NCI-H1048 (cell line): Measurements from ENCODE around the gene PRKCSH.
"Not testable (repeated sequence)": the region's sequence is repeated elsewhere in the genome, so short reads cannot be mapped to it uniquely, and the experiment has no call there.

Experiments used
- DNase-seq: peaks from one replicate; lab custom pipeline; 2025; lab: John Stamatoyannopoulos, UW

PRKCSH gene

DNA sequence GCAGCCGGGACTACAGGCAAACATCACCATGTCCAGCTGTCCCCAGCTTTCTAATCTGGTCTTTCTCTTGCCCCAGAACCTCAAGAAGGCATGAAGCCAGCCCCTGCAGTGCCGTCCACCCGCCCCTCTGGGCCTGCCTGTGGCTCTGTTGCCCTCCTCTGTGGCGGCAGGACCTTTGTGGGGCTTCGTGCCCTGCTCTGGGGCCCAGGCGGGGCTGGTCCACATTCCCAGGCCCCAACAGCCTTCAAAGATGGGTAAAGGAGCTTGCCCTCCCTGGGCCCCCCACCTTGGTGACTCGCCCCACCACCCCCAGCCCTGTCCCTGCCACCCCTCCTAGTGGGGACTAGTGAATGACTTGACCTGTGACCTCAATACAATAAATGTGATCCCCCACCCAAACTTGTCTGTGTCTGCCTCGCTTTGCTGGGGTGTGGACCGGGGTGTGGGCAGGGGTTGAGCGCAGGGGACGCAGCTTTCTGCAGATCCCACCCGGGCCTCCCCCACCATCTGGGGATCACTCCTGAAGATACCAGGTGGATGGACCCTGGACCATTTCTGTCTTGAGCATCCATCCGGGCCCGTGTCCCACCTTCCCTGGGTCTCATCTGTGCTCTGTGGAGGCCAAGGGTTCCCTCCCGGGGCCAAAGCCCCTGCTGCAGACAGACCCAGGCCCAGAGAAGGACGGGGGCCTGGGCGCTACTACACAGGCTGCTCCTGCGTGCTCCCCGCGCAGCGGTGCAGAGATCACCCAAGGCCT is 15.3 kb downstream of the PRKCSH start:
- no peak for DNase-seq

DNA sequence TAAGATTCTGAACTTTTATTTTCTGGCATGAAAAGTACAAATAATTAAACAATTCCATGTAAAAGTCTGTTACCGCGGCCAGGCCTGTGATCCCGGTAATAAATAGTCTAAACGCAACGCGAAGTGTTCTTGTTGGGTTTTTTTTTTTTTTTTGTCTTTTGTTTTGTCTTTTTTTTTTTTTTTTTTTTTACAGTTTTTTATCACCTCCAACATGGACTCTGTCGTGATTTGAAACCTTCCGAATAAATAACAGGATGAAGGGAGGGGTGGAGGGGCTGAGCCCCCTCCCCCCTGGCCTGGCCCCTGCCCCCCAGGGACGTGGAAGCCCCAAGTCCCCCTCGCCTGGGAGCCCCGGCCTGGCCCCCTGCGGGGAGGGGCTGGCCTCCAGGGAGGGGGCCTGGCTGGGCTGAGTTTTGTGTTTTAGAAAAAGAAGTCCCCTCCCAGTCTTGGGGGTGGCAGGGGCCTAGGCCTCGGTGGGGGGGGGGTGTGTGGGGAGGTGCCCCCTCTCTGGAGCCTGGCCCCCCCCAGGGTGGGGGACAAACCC is 16.0 kb downstream of the PRKCSH start:
- no peak for DNase-seq

DNA sequence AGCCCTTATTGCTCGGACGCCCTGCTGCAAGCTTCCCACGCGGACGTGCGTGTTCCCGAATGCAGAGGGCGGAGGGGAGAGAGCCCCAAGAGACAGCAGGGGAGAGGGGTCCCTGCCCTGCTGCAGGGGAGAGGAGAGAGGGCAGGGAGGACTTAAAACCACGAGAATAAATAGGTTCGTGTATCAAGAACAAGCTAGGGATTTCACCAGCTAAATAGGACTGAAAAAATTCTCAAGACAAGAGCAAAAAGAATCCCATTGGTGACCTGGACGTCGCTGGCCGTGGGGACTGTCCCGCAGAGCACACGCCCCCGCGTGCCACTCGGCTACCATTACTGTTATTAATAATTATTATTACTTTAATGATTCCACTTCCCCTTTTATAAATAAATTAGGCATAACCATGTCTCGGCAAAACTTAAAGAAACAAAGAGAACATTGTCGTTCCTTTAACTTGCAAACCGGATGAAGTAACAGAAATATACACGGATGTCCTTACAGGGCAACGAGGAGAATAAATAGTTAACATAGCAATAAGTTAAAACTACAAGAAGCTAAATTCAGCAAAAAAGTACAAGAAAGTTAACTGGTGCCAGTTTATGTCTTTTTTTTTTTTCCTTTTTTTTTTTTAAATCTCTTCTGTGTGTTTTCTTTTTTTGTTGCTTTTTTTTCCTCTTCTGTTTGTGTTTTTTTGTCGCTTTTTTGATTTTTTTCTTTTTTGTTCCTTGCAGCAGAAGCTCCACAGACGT is 16.6 kb downstream of the PRKCSH start:
- DNase-seq, result no peak

DNA sequence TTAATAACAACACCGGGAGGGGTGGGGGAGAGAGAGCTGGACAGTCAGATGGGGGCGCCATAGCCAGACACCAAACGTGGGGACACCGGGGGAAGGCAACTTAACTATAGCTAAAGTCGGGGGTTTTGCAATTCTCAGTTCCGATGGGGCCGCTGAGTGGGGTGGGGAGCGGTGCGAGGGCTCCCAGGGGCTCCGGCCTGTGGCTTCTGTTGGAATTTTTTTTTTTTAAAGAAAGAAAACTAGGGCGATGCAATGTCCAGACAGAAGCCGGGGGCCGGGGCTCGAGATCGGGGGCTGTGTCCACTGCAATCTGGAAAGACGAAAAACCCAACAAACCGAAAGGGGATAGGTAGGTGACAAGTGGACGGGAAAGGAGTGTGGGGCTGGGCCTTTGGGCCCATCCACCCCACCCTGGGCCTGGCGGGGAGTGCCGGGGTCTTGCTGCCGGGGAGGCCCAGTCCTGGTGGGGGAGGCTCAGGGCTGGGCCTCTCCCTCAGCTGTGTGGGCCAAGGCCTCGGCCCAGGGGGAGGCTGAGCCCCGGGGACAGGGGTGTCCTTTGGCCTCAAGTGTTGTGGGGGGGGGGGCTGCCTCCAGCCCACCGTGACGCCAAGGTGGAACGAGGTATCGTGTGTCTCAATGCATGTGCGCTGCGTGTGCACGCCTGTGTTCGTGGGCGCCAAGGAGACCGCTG is 17.3 kb downstream of the PRKCSH start:
- no peak for DNase-seq

DNA sequence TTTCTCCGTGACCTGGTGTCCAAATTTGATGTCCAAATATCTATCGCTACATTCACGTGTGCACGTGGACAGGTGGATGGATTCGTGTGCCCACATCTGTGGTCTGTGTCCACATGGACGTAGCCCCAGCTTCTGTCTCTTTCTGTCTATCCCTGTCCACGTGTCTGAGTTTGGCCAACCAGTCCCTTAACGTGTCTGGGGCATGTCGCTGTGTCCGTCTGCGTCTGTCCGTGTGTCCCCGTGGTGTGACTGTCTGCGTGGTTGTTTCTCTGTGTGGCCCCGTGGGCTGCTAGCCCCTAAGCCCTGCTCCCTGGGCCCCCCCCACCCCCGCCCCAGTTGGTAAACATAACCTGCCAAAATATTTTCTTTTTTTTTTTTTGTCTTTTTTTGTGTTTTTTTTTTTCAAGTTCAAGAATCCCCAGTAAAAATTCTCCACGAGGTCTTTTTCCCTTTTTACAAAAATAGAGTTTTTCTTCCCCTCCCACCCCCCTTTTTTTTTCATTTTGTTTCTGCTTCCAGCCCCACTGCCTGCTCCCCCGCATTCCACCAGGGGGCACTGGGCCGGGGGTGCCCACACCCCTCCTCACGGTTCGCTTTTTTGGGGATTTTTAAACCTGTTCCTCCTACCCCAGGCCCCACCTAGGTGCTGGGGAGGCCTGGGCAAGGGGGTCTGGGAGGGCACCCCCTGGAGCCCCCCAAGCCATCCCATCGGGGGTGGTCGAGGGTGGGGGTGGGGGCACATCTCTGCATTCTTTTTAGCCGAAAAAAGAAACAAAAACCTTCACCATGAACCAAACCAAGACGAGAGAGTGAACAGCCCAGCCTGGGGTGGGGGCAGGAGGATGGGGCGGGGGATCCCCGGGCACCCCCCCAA is 18.3 kb downstream of the PRKCSH start:
- no peak for DNase-seq

DNA sequence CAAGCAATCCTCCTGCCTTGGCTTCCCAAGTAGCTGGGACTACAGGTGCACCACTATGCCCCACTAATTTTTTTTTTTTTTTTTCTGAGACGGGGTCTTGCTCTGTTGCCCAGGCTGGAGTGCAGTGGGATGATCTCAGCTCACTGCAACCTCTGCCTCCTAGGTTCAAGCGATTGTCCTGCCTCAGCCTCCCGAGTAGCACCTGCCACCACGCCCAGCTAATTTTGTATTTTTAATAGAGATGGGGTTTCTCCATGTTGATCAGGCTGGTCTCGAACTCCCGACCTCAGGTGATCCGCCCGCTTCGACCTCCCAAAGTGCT is 19.8 kb downstream of the PRKCSH start:
- not testable (repeated sequence) for DNase-seq

DNA sequence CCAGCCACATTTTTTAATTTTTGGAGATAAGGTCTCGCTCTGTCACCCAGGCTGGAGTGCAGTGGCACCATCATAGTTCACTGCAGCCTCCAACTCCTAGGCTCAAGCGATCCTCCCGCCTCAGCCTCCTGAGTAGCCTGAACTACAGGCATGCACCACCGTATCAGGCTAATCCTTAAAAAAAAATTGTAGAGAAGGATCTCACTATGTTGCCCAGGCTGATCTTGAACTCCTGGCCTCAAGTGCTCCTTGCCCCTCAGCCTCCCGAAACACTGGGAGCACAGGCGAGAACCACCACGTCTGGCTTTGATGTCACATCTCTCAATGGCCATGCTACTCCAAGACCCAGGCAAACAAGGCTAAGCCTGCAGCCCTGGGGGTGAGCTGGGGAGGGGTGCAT is 21.2 kb downstream of the PRKCSH start:
- no peak for DNase-seq

DNA sequence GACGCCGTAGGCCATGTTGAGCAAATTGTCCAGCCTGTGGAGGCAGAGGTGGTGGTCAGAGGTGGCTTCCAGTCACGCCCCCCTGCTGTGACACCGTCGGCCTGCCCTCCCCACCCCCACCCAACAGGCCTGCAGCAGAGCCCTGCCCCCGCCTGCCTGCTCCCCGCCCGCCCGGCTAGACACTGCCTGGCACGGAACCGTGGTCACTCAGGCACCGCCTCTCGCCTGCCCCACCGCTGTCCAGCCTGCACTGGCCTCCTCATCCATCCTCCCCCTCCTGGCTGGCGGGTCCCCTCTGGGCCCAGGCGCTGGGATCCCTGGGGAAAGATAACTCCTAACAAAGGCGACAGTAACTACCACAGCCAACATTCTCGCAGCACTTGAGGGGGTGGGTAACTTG is 21.7 kb downstream of the PRKCSH start:
- DNase-seq, result no peak

DNA sequence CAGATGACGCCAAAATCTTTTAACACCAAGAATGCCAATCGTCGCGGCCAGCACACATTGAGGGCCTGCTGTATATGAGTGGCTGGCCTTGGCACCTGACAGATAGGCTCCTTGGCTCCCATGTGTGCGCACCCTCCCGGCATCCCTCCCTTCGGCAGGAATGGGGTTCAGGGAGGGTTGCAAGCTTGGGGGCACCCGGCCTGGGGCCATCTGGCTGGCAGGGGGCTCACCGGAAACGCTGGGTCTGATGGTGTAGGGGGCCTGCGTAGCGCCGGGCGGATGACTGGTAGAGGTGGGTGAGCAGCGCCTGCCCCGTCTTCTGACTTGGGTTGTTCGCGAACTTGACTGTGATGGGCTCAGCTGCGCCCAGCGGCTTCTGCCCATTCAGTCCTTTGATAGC is 22.4 kb downstream of the PRKCSH start:
- no peak for DNase-seq

DNA sequence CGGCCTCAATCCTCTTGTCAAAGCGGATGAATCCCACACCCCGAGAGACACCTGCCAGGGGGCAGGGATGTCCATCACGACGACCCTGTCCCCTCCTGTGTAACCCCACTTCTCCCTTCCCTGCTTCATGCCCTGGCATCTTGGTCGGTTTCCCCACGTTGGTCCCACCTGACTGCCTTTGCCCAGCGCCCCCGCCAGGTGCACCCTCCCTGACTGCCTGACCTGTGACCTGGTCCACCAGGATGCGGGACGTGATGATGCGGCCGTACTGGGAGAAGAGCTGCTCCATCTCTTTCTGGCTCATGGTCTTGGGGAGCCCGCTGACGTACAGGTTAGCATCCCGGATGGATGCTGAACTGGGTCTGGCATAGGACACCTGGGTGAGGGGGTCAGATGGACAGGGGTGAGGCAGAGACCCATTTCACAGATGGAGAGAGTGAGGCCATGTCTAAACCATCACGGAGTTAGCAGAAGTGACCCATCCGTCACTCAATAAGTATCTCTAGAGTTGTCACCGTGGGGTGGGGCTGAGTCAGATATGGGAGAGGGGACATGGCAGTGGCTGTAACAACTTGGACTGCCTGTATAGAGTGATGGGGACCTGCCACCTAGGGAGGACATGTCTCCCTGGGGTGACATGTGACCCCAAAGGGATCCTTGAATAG is 22.9 kb downstream of the PRKCSH start:
- DNase-seq, result no peak

DNA sequence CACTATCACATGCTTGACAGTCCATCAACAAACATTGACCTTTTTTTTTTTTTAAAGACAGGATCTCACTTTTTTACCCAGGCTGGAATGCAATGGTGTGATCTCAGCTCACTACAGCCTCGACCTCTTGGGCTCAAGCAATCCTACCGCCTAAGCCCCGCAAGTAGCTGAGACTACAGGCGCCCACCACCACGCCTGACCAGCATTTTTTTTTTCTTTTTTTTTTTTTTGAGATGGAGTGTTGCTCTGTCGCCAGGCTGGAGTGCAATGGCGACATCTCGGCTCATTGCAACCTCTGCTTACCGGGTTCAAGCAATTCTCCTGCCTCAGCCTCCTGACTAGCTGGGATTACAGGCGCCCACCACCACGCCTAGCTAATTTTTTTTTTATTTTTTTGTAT is 23.5 kb downstream of the PRKCSH start:
- not testable (repeated sequence) for DNase-seq

DNA sequence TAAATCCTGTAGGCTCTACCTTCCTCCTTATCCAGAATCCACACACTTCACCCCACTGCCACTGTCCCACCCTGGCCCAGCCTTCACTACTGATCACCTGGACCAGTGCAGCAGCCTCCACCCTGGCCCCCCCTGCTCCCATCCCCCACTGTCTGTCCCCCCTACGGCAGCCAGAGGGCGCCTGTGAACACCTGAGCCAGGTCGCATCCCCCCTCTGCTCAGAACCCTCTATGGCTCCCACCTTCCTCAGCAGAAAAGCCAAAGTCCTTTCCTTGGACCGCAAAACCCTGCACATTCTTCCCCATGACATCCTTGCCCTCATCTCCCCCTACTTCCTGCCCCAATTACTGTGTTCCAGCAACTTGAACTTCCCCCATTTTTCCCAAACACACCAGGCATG is 24.8 kb downstream of the PRKCSH start:
- no peak for DNase-seq

DNA sequence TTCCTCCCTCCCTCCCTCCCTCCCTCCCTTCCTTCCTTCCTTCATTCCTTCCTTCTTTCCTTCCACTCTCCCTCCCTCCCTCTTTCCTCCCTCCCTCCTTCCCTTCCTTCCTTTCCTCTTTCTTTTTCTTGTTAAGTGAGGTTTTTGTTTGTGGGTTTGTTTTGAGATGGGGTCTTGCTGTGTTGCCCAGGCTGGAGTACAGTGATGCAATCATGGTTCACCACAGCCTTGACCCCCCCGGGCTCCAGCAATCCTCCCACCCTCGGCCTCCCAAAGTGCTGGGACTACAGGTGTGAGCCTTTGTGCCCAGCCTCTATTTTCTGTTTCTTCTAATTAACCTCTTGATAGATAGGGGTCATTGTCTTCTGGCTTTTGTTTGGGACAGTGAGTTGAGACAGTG is 26.0 kb downstream of the PRKCSH start:
- DNase-seq, result no peak

DNA sequence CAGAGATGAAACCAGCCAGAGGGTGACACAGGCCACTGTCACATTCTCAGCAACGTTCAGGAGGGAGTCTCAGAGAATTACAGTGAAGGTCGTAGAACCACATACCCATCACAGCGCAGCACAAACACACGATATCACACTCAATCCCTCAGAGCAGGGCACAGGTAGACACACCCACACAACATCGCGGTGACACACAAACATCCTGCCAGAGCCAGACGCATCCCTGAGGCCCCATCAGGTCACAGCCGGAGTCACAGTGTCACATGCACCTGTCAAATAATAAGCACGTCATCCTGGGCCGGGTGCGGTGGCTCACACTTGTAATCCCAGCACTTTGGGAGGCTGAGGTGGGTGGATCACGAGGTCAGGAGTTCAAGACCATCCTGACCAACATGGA is 28.0 kb downstream of the PRKCSH start:
- DNase-seq, result no peak

DNA sequence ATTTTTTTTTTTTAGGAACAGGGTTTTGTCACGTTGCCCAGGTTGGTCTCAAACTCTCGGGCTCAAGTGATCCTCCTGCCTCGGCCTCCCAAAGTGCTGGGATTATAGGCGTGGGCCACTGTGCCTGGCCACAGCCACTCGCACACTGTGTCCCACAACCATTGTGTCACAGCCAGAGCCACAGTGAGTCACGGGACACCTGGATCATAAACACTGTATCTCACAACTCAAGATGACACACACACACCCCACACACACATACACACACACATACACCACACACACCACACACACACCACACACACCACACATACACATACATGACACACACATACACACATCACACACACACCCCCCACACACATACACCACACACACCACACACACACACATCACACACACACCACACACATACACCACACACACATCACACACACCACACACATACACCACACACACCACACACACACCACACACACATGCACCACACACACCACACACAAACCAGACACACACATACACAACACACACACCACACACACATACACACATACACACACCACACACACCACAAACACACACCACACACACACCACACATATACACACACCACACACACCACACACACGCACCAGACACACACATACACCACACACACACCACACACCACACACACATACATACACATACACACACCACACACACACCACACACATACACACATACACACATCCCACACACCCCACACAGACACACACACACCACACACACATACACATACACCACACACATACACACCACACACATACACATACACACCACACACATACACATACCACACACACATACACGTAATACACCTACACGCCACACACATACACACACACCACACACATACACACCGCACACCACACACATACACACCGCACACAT is 29.2 kb downstream of the PRKCSH start:
- no peak for DNase-seq

DNA sequence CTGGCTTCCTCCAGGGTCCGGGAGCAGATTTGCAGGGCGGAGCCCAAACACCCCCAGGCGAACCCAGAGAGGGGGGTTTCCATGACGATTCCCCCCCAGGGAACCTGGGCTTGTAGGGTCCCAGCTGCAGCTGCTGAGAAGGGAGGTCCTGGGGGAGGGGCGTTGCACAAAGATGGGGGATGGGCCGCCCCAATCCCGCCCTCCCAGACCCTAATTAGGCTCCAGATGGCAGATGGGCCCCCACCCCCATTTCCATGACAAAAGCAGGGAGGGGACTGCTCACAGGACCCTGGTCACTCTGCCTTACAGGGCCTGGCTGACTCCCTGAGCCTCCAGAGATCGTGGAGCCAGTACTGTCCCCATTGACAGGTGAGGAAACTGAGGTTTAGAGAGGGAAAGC is 30.2 kb downstream of the PRKCSH start:
- no peak for DNase-seq

DNA sequence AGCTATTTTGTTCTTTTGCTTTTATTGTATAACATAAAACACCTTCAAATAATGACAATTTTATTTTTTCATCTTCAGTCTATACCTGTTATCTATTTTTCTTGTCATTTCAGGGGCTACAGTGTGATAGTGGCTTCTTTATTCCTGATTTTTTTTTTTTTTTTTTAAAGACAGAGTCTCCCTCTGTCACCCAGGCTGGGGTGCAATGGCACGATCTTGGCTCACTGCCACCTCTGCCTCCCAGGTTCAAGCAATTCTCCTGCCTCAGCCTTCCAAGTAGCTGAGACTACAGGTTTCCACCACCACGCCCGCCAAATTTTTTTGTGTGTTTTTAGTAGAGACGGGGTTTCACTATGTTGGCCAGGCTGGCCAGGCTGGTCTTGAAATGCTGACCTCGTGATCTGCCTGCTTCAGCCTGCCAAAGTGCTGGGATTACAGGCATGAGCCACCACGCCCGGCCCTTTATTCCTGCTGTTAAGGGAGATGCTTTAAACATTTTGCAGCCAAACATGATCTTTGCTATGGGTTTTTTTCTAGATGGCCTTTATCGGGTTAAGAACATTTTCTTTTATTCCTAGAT is 32.9 kb downstream of the PRKCSH start:
- not testable (repeated sequence) for DNase-seq

DNA sequence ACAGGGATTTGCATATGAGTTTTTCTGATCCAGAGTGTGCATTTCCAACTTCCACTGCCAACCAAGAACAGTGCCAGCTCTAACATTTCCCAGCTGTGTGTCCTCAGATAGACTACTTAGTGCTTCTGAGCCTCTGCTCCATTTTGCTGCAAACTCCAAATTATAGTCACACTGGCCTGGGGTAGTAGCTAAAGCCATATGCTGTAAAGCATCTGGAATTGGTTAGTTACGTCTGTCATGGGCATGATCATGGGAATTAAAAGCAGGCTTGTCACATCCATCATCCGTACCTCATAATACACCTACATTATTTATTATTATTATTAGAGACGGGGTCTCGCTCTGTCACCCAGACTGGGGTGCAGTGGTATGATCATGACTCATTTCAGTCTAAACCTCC is 38.3 kb downstream of the PRKCSH start:
- DNase-seq, result no peak

DNA sequence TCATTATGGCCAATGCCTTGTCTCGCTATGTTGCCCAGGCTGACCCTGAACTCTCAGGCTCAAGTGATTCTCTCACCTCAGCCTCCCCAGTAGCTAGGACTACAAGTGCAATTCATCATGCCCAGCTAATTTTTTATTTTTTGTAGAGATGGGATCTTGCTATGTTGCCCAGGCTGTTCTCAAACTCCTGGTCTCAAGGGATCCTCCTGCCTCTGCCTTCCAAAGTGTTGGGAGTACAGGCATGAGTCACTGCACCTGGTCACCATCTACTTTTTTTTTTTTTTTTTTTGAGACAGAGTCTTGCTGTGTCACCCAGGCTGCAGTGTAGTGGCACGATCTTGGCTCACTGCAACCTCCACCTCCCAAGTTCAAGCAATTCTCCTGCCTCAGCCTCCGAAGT is 39.9 kb downstream of the PRKCSH start:
- DNase-seq, result not testable (repeated sequence)

DNA sequence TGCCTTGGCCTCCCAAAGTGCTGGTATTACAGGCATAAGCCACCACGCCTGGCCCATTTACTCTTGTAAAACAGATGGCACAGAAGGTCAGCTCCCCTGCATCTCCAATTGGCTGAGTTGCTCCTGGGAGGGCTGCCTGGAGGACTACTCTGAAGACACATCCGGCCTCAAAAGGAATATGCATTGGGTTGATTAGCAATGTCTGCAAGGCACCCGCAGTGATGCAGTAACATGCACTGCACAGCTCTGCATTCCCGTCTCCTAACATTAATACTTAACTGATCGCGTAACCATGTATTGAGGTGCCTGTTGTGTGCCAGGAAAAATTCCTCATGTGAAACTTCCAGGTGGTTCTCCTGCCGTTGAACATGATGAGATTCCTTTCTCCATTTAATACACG is 40.4 kb downstream of the PRKCSH start:
- no peak for DNase-seq
